22Rv1 (cell line): ENCODE results near the gene CSMD2.

Experiments
- CTCF ChIP-seq: fragments of 450-650 bp; IDR thresholded peaks from 2 replicates; pipeline ENCODE4 v1.5.1; 2017; ENCODE audit warnings: mild to moderate bottlenecking
- ZFX ChIP-seq: fragments of 450-650 bp; IDR thresholded peaks from 2 replicates; pipeline ENCODE4 v1.6.1; 2017; ENCODE audit warnings: antibody characterized with exemption, borderline replicate concordance

- no peak for TF ChIP-seq CTCF
- no peak for TF ChIP-seq ZFX
Observed at GRCh38 chr1:34083974-34084373, 81.1 kb downstream of the CSMD2 start.
